HuH-7 (cell line): ENCODE measurements around the gene SCN5A.

Experiments
- DNase-seq: peaks from one replicate; pipeline ENCODE4 v3.0.0; 2011; ENCODE audit warnings: low spot score

The SCN5A gene

DNA sequence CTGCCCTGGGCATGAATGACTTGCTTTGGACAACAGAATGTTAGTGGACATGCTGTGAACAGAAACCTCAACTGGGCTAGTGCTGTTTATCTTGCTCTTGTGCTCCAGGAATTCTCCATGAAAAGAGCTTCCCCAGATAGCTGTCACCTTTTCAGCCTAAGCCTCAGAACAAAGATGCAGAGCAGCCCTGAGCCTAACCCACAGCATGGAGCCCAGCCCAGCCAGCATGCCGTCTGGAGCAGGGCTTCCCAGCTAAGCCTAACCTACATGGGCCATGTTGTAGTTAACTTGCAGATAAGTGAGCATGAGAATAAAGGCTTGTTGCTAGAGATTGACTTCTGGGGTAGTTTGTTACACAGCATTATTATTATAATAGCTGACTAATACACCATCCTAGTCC lies 48.9 kb downstream of the SCN5A start:
- DNase-seq = no peak

DNA sequence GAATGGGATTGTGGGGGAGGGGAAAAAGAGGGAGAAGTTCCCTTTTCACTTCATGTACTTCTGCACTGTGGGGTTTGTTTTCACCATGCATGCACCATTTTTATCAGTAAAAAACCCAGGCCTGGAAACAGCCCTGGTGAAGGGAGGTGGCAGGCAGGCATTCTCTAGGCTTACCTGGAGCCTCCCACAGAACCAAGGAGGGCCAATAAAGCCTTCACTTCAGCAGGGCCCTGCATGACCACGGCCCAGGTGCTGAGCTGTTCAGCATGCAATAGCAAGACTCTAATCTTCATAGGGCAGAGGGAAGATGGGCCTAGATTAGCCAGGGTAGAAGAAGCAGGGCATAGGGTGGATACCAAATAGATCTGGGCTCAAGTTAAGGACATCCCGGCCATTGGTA lies 49.6 kb downstream of the SCN5A start:
- no peak for DNase-seq

DNA sequence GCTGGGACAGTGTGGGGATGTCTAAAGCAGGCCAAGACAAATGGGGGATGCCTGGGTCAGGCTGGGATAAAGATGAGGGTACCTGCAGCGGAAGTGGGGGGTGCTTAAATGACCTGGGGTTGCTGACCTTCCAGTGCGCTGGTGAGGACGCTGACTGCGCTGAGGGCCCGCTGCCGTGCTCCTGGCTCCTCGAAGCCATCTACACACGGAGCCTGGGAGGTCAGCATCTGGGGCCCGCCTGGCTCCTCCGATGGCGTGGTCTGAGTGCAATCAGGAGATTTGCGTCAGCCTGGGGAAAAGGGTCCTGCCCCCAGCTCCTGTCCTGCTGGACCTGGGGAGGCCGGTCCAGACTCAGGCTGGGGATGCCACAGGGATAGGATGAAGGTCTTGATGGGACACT lies 50.7 kb downstream of the SCN5A start:
- no peak for DNase-seq

DNA sequence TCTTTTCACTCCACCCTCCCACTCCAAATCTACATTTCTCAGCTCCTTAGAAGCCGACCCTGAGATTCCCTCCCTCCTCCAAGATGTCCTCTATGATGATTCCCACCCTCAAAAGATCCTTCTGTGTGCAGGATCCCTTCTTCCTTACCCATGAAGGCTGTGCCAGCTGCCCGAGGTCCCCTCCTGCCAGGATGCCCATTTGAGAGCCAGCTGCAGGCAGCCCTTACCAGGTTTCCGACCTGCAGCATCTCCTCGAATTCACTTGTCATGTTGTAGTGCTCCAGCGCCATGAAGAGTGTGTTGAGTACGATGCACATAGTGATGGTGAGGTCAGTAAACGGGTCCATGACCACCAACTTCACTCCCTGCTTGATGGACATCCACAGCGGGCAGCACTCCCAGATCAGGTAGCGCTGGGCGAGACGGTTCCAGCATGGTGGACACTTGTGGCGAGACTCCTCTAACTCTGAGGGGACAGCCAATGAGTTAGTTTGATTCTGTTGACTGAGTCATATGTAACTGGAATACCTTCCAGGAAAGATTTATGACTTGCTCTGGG lies 51.9 kb downstream of the SCN5A start:
- DNase-seq = no peak

DNA sequence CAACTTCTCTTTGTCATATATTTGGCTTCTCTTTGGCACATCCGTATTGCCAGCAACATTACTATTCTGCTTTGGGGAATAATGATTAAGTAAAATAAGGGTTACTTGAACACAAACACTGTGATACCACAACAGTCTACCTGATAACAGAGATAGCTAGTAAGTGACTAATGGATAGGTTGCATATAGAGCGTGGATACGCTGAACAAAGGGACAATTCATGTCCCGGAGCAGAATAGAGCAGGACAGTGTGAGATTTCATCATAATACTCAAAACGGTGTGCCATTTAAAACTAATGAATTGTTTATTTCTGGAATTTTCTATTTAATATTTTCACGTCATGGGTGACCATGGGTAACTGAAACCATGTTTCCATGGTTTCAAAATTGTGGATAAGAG lies 54.1 kb downstream of the SCN5A start:
- no peak for DNase-seq

DNA sequence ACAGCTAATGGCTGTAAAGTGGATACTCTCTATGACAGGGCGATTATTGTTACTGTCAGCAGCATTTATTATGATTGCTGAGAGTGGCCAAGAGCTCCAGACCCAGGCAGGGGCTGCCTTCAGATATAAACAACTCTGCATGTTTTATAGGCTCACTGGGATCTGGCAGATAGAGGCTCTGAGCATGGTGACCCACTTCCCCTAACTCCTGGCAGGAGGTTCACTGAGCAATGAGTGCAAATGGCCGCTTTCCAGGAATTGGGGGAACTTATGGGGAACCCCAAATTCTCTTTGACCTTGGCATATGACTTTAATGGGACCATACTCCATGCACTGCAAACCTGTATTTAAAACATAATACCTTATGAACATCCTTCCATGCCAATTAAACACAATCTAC lies 59.0 kb downstream of the SCN5A start:
- DNase-seq = no peak

DNA sequence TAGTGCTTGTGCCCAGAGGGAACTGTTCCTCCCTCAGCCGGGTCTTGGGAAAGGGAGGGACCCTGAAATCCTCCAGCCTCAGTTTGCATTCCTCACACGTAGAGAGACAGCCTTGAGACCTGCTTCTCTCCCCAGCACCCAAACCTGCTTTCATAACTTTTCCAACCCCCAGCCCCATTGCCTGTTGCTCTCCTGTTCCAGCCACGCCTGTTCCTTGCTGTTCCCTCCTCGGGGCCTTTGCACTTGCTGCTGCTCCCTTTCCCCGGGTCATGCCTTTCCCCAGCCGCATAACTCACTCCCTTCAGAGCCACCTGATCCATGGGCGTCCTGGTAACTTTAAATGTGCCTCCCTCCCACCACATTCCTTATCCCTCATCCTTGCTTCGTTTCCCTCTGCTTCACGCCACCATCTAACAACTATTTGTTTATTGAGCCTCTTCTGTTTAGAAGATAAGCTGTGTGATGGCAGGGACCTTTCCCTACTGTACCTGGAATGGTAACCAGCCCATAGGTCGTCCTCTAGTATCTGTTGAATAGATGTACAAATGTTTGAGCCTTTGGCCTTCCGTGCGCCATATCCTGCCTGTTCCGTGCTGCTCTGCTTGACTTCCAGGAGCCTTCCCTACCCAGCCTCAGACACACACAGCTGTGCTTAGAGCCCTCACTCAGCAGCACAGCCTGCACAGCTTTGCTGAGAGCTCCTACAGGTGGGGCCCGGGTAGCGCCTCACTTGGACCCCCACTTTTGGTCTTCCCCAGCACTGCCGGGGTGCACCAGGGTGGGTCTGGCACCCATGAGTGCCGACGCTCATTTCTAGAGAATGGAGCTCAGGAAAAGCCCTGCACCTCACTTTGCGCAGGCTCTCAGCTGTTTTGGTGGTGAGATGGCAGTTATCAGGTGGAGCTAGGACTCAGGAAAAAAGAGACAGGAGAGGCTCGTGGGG lies 60.2 kb downstream of the SCN5A start:
- no peak for DNase-seq

DNA sequence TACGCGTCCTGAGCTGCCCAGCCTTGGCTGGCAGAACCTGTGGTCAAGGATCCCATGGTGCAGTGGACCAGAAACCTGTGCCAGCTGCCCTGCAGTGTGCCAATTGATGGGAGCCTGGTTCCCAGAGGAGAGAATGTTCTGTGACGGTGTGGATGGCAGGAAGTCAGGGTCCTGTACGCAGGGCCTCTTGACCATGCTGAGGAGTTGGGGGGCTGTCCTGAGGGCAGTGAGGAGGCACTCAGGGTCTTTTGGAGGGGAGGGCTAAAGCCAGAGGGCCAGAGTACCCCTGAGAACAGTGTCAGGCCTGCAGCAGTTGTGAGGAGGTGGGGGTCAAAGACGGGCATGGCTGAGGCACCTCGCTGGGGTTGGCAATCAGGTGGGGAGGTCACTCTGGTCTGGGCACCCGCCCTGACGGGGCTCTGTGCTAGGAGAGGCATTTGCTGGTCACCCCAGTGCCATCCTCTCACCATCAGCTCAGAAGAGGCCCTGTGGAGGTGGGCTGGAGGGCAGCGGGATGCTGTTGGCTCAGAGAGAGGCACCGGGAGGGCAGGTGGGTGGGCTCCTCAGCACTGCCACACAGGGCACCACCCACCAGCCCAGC lies 61.0 kb downstream of the SCN5A start:
- no peak for DNase-seq

DNA sequence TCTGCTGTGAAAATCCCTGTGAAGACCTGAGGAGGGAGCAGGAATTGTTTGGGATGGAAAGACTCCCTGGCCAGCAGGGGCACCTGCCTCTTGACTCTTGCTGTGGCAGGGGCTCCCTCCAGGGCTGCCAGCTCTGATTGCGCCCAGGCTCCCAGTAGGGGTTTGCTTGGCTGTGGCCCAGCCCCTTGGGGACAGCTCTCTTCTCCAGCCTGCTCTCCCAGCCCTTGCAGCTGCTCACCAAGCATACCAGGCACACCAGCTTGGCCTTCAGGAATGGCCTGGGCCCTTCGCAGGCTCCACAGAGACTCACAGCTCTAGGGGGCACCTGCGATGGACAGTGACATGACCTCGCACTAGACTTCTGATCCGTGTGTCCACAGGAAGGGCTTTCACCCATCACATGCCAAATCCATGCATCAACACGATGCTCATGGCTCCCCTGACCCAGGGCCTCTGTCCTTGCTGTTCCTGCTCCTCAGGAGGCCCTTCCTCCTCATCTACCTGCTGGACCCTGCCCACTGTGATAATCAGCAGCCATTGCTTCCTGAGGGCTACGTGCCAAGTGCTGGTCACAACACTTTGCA lies 61.8 kb downstream of the SCN5A start:
- DNase-seq = no peak

DNA sequence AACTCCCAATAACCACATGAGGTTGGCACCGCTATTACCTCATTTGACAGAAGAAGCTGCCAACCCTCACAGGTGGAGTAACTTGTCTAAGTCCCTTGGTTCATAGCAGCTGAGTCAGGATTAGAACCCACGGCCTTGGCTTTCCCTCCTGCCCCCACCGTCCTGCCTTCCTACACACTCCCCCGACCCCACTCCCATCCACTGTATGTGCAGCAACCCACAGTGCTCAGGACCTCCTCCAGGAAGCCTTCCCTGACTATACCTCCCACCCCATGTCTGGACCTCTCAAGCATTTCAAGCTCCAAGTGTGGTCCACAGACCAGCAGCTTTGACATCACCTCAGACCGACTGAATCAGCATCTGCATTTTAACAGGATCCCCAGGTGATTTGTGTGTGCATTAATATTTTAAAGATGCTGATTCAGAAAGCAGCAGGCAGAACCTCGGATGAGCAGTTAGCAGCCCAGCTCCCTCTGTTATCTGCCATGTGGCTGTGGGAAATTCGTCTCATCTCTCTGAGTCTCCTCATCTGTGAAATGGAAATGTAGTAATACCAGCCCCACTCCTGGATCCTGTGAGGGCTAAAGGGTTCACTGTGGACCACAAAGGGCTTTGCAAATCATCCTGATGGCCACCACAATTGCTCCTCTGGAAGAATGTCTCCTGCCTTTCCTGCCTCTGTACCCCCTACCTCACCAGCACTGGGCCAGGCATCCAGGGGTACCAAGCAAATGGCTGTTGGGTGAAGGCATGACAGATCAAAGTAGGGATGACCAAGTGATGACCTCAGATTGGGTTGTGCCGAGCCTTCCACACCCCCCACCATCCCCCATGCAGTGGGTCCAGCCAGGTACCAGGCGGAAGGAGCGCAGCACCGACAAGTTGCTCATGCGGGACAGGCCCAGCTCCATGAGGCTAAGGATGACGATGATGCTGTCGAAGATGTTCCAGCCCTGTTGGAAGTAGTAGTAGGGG lies 62.7 kb downstream of the SCN5A start:
- DNase-seq = no peak

DNA sequence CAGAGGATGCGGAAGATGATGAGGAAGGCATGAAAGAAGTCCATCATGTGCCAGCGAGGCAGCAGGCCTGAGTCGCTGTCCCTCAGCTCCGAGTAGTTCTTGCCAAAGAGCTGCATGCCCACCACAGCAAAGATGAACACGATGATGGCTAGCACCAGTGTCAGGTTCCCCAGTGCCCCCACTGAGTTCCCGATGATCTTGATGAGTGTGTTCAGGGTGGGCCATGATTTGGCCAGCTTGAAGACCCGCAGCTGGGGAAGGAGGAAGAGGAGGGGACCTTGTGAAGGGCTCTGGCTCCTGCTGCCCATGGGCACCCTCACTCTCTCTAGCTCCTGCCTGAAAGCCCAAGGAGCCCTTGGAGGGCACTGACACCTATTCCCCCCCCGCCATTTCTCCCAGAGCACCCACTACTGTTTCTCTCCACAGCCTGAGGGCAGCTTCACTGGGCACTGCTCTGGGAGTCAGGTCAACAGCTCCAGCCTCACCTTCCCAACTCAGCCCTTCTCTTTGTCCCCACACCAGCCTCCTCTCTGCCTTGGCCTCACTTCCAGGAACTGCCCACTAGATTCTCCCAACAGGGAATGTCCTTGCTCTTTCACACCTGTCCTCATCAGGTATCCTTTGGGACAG lies 63.6 kb downstream of the SCN5A start:
- no peak for DNase-seq

DNA sequence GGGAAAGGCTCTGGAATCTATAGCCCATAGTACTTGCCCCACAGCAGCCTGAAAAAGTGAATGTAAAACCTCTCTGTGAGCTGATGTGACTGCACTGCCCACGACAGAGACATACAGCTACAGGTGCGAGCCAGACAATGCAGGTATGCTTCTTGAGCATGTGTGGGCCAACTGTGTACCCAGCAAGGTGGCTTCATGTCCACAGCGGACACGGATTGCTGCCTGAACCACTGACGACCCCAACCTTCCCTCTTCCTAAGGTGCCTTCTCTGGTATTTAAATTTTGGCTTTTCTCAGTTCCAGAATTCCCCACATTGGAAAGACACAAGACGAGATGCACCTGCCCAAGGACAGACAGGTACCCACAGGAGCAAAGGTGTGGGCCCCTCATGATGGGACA lies 65.8 kb downstream of the SCN5A start:
- no peak for DNase-seq

DNA sequence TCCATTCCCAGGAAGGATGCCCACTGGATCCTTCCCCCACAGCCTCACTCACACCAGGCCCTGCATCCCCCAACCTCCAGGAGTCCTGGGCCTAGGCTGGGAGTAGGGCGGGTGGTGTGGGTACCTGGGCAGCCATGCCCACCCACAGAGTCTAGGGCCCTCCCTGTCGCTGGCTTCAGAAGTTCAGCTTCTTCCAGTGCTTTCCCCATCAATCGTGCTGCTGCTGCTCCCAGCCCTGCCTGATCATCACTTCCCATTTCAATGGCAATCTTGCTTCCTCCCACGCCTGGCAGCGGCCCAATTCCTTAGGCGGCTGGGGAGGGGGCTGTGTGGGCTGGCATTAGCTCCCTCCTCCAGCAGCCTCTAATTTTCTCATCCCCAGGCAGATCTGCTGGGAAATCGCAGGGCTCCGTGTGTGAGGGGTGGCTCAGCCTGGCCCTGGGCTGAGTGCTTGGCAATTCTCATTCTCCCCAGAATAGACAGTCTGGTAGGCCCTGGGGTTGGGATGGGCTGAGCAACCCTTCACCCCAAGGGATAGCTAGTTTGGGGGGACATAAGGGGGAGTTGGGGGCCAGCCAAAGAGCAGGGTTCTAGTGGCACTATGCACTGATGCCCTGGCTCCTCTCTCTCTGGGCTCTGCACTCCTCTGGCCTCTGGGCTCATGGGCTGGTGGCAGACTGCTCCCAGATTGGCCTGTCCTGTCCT lies 66.4 kb downstream of the SCN5A start:
- no peak for DNase-seq

DNA sequence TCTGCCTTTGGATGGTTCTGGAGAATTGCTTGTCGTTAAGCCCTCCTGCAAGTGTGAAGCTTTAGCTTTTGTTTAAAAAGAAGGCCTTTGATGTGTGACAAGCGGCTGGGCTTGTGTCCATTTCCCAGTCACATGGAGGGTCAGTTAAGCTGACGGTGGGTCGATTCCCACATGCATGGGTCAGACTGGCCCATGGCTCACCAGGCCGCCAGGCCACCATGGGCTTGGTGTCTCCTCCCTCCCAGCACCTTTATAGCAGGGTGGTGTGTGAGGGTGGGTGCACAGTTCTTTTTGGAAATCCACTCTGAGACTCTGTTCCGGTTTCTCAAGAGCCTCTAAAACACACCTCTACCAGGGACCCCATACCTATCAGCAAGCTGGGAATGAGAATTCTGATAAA lies 67.2 kb downstream of the SCN5A start:
- no peak for DNase-seq

DNA sequence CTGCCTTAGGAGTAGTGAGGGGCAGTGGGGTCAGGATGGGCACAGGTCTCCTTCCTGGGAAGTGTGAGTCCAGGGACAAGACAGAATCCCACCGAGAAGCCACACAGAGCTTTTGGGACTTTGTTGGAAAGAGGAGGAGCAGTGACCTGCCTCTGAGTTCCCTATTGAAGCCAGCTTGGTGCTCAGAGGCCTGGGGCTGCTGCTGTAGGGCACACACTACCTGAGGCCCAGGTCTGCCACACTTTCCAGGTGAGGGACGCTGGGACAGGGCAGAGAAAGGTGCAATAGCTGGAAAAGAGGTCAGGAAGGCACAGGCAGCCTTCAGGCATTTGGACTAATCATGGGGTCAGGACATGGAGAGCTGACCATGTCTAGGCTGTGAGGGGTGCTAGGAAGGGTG lies 67.7 kb downstream of the SCN5A start:
- DNase-seq = no peak

DNA sequence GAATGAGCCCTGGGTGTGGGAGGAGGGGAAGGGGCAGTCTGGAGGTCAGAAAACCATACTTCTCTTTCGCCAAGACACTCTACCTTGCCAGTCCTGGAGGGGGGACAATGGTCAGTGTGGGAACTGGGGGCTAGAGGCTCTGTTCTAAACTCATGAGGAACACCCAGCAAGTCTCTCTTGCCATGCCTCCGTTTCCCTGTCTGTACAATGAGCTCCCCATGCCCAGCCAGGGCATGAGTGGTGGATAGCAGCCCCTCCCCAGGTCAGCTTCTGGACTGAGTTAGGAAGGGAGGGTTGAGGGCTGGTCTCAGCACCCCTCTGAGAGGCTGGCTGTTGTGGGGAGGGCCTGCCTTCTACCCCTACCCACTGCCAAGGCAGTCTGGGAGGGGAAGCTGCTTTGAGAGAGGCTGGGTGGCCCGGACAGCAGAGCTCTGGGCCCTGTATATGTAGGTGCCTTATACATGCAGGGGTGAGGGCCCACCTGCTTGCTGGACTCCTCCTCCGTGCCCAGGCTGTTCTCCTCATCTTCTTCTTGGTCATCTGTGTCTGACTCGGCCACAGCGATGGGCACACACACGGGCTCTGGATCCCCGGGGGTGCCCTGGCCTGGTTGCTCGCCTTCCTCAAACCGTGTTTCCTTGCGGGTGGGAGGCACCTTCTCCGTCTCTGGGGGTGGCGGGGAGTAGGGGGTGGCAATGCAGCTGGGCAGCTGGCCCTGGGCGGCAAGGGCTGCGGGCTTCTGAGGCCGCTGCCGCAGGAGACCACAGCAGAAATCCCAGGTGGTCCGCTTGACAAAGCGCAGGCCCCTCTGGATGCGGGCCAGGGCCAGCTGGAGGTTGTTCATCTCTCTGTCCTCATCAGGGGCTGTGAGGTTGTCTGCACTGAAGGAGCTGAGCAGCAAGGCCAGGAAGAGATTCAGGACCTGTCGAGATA lies 68.8 kb downstream of the SCN5A start:
- DNase-seq = no peak

DNA sequence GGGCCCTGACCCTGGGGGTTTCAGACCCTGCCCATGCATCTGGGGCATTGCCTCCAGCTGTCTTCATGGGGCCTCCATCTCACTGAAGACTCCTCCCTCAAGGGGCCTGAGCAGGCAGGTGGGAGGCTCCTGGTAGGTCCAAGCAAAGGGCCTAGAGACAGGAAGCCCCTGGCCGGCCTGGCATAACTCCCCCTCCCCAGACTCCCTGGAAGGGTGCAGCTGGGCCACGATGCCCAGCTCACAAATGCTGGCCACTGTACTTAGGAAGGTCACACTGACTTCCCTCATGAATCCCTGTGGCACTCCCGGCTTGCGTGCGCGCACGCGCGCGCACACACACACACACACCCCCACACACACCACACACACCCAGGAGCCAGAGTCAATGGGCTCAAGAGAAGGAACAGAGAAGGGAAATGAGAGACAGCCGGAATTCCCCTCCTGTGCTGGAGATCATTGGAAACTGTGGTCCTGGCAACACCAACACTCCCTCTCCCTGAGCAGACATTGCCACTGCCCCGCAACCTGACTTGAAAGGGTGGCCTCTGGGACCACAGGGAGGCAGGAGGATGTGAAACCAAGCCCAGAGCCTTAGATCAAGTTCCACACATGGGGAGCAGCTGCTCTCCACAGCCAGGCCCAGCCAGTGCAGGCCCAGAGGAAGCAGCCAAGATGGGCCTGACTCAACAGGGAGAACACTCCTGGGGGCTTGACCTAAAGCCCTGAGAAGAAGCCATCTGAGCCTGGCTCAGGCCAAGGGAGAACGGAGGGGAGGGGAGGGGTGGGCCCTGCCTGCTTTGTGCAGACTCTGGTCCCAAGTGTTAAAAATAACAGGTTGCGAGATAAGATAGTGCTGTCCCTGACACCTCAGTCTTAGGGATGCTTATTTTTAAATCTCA lies 69.7 kb downstream of the SCN5A start:
- DNase-seq = no peak

DNA sequence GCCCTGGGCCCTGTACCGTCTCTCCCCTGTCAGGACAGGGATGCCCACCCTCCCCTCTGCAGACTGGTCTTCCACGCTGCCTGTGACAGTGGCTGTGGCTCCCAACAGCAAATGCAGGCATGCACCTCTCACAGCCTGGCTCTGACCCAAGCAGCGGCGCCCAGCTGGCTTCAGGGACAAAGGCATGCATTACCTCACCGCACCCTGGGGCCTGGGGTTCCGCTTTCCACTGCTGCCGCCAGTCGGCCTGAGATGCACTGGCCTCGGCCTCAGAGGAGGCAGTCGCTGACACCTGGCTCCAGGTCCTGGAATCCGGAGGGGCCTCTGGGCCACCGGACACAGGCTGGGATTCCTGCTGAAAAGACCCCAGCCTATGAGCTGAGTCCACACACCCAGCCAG lies 70.3 kb downstream of the SCN5A start:
- no peak for DNase-seq

DNA sequence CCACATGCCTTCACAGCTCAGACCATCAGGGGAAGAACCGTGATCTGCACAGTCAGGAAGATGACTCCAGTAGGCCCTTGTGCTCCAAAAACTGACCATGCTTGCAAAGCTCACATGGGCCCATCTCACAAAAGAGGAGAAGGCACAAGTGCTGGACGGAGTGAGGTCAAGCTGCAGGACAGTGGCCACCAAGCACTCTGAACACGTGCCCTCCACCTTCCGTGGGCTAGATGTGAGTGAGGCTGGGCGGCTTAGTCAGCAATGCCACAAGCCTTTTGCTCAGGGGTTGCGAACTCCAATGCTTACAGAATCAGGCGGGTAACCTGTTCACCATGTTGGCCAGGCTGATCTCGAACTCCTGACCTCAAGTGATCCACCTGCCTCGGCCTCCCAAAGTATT lies 70.9 kb downstream of the SCN5A start:
- DNase-seq = no peak
